Vagina (tissue), 2 donors: ENCODE results near the gene TBC1D8. TPM values are rescaled to one million over a fixed set of nuclear protein-coding genes. Genes with fewer than 3 reads are reported as not detected.

ENCODE experiments used
- DNase-seq, 2 donors: peaks; one replicate each; pipeline ENCODE4 v3.0.0-alpha.2; 2017; ENCODE audit errors: extremely low spot score in 2 of 2
- H3K27ac ChIP-seq: fragments of 200-600 bp; sonication (generic); one replicate; pipeline ENCODE4 v1.5.1; 2019
- H3K27me3 ChIP-seq: fragments of 200-600 bp; sonication (generic); one replicate; pipeline ENCODE4 v1.5.1; 2019
- H3K36me3 ChIP-seq, 2 donors: fragments of 200-600 bp; sonication (generic); one replicate each; pipeline ENCODE4 v1.5.1; 2017 to 2019
- H3K4me1 ChIP-seq: fragments of 200-600 bp; sonication (generic); one replicate; pipeline ENCODE4 v1.5.1; 2019
- H3K4me3 ChIP-seq, 2 donors: fragments of 200-600 bp; sonication (generic); 1 replicate in 1 of 2; 2 replicates in 1 of 2; pipeline ENCODE4 v1.5.1; 2016 to 2019
- H3K9me3 ChIP-seq: fragments of 200-600 bp; sonication (generic); one replicate; pipeline ENCODE4 v1.5.1; 2019
- CTCF ChIP-seq, 3 experiments: fragments of 450-650 bp in 2 of 3; fragments of 200-600 bp in 1 of 3; sonication (generic) in 1 of 3; IDR thresholded peaks; one replicate each; pipeline ENCODE4 v1.5.1; 2017 to 2019; ENCODE audit warnings: antibody characterized with exemption in 3 of 3, mild to moderate bottlenecking in 2 of 3, moderate library complexity in 2 of 3
- POLR2A ChIP-seq, 2 donors: fragments of 450-650 bp; IDR thresholded peaks; one replicate each; pipeline ENCODE4 v1.6.1; 2017; ENCODE audit warnings: antibody characterized with exemption in 2 of 2, mild to moderate bottlenecking in 2 of 2, moderate library complexity in 2 of 2
- POLR2AphosphoS5 ChIP-seq, 2 donors: sonication (generic); formaldehyde crosslinking; IDR thresholded peaks; one replicate each; pipeline ENCODE4 v1.9.0; 2017; ENCODE audit warnings: antibody characterized with exemption in 2 of 2, mild to moderate bottlenecking in 2 of 2, low read depth in 1 of 2; ENCODE audit not compliant: insufficient read depth in 1 of 2
- intact Hi-C: fragments of 100-400 bp; cut with DNase I; formaldehyde crosslinking; loops from one replicate; pipeline ENCODE4 v1.15.1; 2023
- total RNA-seq: library from RNA; depleted of rRNA; stranded (reverse); fragments of >200 nt; gene quantifications from one replicate; pipeline ENCODE4 v1.2.3, GENCODE V29; 2016

The TBC1D8 gene
- total RNA-seq, 1 donor from 2014 or later, result 72.2 TPM

- no peak overlapping the region for H3K4me3 ChIP-seq
- peaks cover 0 to 5% of the 10 kb centered on the region in 2 donors for H3K36me3 ChIP-seq
- no peaks in the 10 kb centered on the region for H3K9me3 ChIP-seq
- TF ChIP-seq POLR2A (IDR thresholded peaks at IDR 0.05), result no peak
- TF ChIP-seq POLR2AphosphoS5 (IDR thresholded peaks at IDR 0.05; ENCODE audit: insufficient read depth in 1 of 2, low read depth in 1 of 2), result no peak
- TF ChIP-seq CTCF (IDR thresholded peaks at IDR 0.05), result no peak
- no peaks in the 10 kb centered on the region for H3K27me3 ChIP-seq
- no peak for DNase-seq
- no peak overlapping the region for H3K27ac ChIP-seq
- H3K4me1 ChIP-seq, result no peaks in the 10 kb centered on the region
- intact Hi-C loops, result no loop called here
Observed at GRCh38 chr2:100978582-100979191, 172.5 kb downstream of the TBC1D8 start.

GRCh38 chr2:100977511-100977910, 173.7 kb downstream of the TBC1D8 start:
- Histone ChIP-seq H3K4me1 (no peaks in the 10 kb centered on the region), H3K27me3 (no peaks in the 10 kb centered on the region), H3K4me3 (no peak overlapping the region), H3K36me3 (peaks cover 0 to 6% of the 10 kb centered on the region in 2 donors), H3K27ac (no peak overlapping the region), H3K9me3 (no peaks in the 10 kb centered on the region)
- intact Hi-C loops, result no loop called here
- TF ChIP-seq CTCF (IDR thresholded peaks at IDR 0.05) (no peak), POLR2AphosphoS5 (IDR thresholded peaks at IDR 0.05; ENCODE audit: insufficient read depth in 1 of 2, low read depth in 1 of 2) (no peak), POLR2A (IDR thresholded peaks at IDR 0.05) (no peak)
- DNase-seq, result no peak

- no peak for TF ChIP-seq CTCF (IDR thresholded peaks at IDR 0.05)
- no peak for TF ChIP-seq POLR2AphosphoS5 (IDR thresholded peaks at IDR 0.05; ENCODE audit: insufficient read depth in 1 of 2, low read depth in 1 of 2)
- TF ChIP-seq POLR2A (IDR thresholded peaks at IDR 0.05), result no peak
- intact Hi-C loops, result no loop called here
- no peak for DNase-seq
- no peak overlapping the region for H3K27ac ChIP-seq
- H3K36me3 ChIP-seq, result peaks cover 0 to 9% of the 10 kb centered on the region in 2 donors
- no peaks in the 10 kb centered on the region for H3K4me1 ChIP-seq
- no peaks in the 10 kb centered on the region for H3K9me3 ChIP-seq
- H3K4me3 ChIP-seq, result no peak overlapping the region
- H3K27me3 ChIP-seq, result no peaks in the 10 kb centered on the region
Observed at GRCh38 chr2:100976645-100977391, 174.4 kb downstream of the TBC1D8 start.

GRCh38 chr2:100976061-100976460, 175.1 kb downstream of the TBC1D8 start:
- TF ChIP-seq POLR2A (IDR thresholded peaks at IDR 0.05) (no peak), POLR2AphosphoS5 (IDR thresholded peaks at IDR 0.05; ENCODE audit: insufficient read depth in 1 of 2, low read depth in 1 of 2) (no peak), CTCF (IDR thresholded peaks at IDR 0.05) (no peak)
- intact Hi-C loops, result no loop called here
- H3K36me3 ChIP-seq, result peaks cover 0 to 9% of the 10 kb centered on the region in 2 donors
- no peaks in the 10 kb centered on the region for H3K4me1 ChIP-seq
- no peak for DNase-seq
- no peaks in the 10 kb centered on the region for H3K9me3 ChIP-seq
- no peaks in the 10 kb centered on the region for H3K27me3 ChIP-seq
- H3K27ac ChIP-seq, result no peak overlapping the region
- no peak overlapping the region for H3K4me3 ChIP-seq

GRCh38 chr2:100975521-100975785, 175.7 kb downstream of the TBC1D8 start:
- DNase-seq, result no peak
- H3K27me3 ChIP-seq, result no peaks in the 10 kb centered on the region
- H3K27ac ChIP-seq, result no peak overlapping the region
- no peak overlapping the region for H3K4me3 ChIP-seq
- H3K4me1 ChIP-seq, result no peaks in the 10 kb centered on the region
- H3K9me3 ChIP-seq, result no peaks in the 10 kb centered on the region
- no peak for TF ChIP-seq POLR2AphosphoS5 (IDR thresholded peaks at IDR 0.05; ENCODE audit: insufficient read depth in 1 of 2, low read depth in 1 of 2)
- TF ChIP-seq CTCF (IDR thresholded peaks at IDR 0.05), result no peak
- TF ChIP-seq POLR2A (IDR thresholded peaks at IDR 0.05), result no peak
- intact Hi-C loops, result no loop called here
- peaks cover 0 to 9% of the 10 kb centered on the region in 2 donors for H3K36me3 ChIP-seq
